GM21528 (cell line): ENCODE measurements around the gene LAPTM5.
A peak's percentile ranks its signal among the peaks of the same experiment; 100 is the strongest.

Experiments used
- ATAC-seq: cut with Tn5 transposase; IDR thresholded peaks from one replicate; pipeline ENCODE4 v1.9.1; 2021; ENCODE audit warnings: mild to moderate bottlenecking, moderate library complexity; ENCODE audit not compliant: unreplicated experiment, low FRiP score

The LAPTM5 gene

GRCh38 chr1:30720271-30721223 lies 37.0 kb downstream of the LAPTM5 start:
- ATAC-seq = no peak

DNA sequence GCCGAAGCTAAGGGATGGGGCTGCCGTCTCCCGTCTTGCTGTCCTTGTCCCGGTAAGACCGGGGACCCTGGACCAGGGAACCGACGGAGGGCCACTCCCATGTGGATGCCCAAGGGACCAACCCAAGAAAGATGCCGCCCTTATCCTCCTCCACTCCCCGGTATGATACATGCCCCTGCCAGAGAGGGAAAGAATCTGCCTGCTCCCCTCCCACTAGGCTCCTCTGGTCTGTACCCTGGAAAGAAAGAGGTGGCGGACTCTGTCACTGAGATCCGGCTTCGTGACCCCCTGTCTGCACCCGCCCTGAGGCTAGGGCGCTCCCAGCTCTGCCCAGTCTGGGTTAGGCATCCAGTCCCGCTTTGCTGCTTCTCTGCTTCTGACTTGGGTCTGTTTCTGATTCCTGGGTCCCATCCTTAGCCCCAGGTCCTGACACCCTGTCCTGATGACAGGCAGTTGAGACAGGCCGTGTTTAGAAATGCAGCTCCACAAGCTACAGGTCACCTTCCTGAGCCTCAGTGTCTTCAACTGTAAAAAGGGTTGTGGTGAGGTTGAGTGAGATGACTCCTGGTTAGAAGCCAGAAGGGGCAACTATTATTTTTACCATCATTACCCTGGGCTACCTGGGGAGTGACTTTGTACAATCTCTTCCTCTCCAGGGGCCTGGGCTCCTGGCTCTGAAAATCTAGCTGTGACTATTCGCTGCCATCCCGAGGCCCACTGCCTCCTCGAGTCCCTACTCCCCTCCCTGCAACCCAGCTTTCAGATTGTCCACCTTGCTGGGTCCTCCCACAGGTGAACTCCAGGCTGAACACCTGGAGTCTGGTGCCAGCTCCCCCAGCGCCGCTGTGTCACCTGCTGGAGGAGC lies 37.9 kb downstream of the LAPTM5 start:
- ATAC-seq = no peak

GRCh38 chr1:30718636-30719405 lies 38.8 kb downstream of the LAPTM5 start:
- ATAC-seq = peak; percentile 55

DNA sequence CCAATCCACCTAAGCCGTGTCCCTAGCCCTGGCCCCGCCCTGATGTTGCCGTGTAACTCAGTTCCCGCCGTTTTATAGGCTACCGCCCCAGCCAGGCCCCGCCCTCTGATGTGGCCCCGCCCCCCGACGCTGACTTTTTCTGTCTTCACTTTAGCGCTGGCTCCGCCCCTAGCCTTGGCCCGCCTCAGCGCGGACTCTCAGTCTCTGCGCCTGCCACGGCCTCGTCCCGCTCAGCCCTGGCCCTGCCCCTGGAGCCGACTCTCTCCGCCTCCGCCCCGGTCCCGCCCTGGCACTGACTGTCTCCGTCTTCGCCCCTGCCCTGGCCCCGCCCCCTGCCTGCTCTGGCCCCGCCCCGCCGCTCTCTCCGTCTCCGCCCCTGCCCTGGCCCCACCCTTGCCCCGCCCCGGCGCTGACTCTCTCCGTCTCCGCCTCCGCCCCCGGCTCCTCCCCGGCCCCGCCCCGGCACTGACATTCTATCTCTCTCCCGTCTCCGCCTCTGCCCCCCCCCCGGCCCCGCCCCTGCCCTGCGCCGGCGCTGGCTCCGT lies 39.4 kb downstream of the LAPTM5 start:
- ATAC-seq = peak; percentile 80

- no peak for ATAC-seq
These were observed 40.9 kb downstream of the LAPTM5 start for GRCh38 chr1:30716646-30717045.

DNA sequence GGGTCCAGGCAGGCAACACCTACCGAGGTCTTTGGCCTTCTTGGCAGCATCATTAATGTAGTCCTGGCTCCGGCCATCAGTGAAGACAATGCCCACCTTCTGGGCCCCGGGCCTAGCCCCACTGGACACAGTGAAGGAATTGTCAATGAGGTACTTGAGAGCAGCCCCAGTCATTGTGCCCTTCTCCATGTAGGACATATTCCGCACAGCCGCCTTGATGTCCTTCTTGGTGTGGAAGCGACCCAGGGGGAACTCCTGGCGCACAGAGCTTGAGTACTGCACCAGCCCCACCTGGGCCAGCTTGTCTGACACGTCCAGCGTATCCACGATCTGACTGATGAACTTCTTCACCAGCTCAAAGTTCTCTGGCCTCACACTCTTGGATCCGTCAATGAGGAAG lies 41.7 kb downstream of the LAPTM5 start:
- no peak for ATAC-seq

GRCh38 chr1:30715216-30715615 lies 42.4 kb downstream of the LAPTM5 start:
- no peak for ATAC-seq

DNA sequence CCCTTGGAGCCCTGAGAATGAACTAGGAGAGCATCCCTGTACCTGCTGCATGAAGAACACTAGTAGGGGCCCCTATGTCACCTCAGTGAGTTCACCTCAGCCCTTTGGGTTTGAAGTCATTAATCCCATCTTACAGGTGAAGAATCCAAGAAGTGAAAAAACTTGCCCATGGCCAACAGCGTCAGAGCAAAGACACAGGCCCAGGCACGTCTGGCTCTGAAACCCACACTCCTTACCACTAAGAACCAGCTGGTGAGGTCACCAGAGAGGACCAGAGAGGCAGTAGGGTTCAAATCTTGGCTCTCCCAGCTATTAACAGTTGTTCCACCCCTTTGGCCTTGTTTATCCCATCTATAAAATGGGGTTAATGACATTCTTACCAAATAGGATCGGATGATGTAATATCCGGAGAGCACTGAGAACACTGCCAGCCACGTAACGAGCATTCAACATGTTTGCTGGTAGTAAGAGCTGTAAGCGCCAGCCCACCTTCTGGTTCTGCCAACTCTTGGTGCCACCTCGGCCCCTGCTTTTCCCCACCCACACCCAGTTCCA lies 43.0 kb downstream of the LAPTM5 start:
- no peak for ATAC-seq

GRCh38 chr1:30714025-30714424 lies 43.5 kb downstream of the LAPTM5 start:
- no peak for ATAC-seq

DNA sequence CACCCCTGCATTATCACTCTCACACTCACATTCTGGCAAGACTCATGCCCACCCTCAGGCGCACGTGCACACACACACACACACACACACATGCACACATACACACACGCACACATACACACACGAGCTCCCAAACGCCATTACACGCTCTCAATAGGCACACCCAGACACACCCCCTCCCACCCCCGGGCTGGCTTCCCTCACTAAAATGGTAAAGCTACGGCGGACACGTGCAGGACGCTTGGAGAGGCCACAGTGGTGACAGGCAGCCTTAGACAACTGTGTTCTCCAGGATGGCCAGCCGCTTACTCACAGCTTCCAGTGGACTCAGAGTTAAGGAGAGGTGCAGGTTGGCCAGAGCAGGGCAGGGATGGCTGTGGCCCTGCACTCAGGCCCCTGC lies 44.3 kb downstream of the LAPTM5 start:
- ATAC-seq = no peak

DNA sequence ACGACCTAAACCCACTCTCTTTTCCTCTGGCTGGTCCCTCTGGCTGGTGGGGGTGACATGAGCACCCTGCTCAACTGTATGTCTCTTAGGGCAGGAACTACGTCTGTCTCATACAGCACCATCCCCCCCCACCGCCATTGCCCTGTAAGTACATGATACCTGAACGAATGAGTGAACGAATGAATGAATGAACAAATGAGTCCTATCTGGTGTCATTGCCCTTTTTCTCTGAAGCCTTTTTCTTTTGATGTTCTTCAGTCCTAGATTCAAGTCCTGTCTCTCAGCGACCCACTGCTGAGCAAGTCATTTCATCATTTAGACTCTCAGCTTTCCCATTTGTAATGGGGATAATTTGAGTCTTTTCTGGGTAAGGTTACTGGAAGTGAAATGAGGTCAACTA lies 45.0 kb downstream of the LAPTM5 start:
- no peak for ATAC-seq

GRCh38 chr1:30710407-30710806 lies 47.2 kb downstream of the LAPTM5 start:
- ATAC-seq = no peak

DNA sequence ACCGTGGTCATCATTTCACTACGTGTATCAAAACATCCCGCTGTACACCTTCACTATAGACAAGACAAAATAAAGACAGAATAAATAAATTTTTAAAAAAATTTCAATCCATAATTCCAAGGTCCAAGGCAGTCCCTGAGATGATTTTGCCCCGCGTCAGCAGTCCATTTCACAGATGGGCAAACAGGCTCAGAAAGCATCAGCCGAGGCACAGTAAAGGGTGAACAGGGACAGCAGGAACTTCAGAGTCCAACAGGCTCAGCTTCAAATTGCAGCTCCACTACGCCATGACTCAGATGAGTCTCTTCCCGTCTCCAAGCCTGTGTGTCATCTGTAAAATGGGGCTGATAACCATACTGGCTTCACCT lies 49.2 kb downstream of the LAPTM5 start:
- no peak for ATAC-seq

DNA sequence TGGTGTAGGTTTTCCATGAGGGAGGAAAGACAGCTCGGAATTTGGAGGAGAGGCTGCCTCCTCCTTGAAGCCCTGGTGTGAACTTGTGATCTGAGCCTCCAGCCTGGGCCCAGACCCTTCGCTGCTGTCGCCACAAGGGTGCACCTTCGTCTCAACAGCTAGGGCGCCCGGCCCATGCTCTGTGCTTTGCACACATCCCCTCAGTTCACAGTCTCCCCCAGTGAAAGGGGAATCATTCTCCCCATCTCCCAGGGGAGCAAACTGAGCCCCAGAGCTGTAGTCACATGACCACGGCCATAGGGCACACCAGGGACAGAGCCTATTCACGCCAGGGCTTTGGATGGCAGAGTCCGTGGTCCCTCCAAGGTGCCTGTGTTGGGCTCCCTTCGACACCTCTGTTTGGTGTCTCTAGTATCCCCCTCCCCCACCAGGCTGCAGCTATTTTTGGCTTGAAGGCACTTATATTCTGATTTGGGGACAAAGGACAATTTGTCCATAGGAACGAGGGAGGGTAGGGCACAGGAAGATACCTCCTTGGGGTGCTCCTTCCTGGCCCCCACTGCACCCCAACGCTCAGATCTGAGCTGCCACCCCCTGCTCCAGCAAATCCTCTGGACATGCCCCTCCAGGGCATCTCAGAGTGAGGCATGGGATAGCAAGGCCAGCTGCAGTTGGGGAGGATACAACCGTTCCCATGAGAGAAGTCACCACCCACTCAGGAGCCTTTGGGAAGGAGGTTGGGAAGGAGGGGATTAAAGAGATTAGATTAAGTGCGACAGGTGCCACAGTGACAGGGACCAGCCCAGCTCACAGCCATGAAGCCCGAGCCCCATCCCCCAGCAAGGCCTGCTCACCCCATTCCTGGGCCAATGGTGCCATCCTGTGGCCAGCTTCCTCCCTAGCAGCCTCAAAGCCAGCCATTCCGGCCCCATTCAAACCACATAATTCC lies 49.9 kb downstream of the LAPTM5 start:
- ATAC-seq = no peak

DNA sequence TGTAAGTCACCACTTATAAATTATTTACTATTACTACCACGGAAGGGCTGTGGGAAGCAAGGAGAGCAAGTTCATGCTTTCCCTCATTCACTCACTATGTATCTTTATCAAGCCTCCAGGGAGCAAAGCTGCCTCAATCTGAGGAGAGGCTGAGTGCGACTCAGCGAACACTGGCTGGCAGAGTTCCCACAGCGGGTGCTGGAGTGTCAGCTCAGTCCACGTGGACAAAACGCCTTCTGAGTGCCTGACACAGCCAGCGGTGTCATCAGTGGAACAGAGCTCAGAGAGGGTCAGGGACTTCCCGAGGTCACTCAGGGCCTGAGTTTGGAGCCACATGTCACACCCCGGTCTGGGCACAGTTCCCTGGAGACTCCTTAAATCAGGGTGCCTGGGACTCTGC lies 51.0 kb downstream of the LAPTM5 start:
- ATAC-seq = no peak

GRCh38 chr1:30705698-30706097 lies 51.9 kb downstream of the LAPTM5 start:
- ATAC-seq = no peak

DNA sequence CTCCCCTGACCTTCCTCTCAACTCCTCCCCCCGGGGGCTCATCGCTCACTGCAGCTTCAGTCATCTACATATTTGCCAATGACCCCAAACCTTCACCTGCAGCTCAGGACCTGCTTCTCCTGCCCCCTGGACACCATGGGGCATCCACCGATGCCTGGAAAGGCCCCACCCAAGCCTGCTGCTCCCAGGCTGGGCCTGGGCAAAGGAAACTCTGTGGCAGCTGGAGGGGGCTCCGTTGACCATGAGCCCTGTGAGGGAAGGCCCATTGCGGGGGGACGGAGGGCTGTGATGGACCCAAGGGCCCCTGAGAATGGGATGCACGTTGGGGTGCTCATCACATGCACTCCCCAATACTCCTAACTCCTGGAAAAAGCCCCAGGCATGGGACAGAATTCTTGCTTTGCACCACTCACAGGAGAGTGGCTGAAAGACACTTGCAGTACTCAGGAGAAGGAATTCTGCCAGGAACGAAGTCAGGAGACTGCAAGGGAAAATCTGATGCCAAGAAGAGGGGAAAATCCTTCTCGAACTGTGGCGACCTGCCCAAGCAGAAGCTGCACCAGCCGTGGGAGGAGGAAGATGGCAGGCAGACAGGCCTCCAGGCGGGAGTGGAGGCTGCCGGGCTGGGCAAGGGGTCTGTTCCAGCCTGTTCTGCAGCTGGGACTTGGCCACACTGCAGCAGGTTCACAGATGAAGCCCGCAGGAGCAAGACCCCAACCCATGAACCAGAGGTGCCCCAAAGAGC lies 52.6 kb downstream of the LAPTM5 start:
- no peak for ATAC-seq

GRCh38 chr1:30704271-30704670 lies 53.3 kb downstream of the LAPTM5 start:
- ATAC-seq = no peak
